Right renal cortex interstitium (tissue), 3 donors: ENCODE data around the gene CTNNA1. TPM values are rescaled to one million over a fixed set of nuclear protein-coding genes. Genes with fewer than 3 reads are reported as not detected.
"Not testable (repeated sequence)": the region's sequence is repeated elsewhere in the genome, so short reads cannot be mapped to it uniquely, and the experiment has no call there.

Source experiments
- DNase-seq, 3 donors: peaks; one replicate each; pipeline ENCODE4 v3.0.0-alpha.2; 2013; ENCODE audit warnings: low read depth in 3 of 3, low spot score in 2 of 3
- polyA plus RNA-seq, 3 donors: library from polyadenylated mRNA; unstranded; fragments of 120-200 nt; gene quantifications; one replicate each; pipeline ENCODE4 v1.2.1, GENCODE V29; 2013; ENCODE audit not compliant: insufficient read length in 3 of 3

Gene CTNNA1
- polyA plus RNA-seq, 3 donors = 380 to 411 (median 404) TPM

- DNase-seq = not testable (repeated sequence)
Measured at GRCh38 chr5:138921362-138921761, 168.1 kb downstream of the CTNNA1 start.

GRCh38 chr5:138922494-138922893 is 169.3 kb downstream of the CTNNA1 start:
- no peak for DNase-seq

- DNase-seq = no peak
Measured at GRCh38 chr5:138925090-138925635, 171.9 kb downstream of the CTNNA1 start.

- DNase-seq = no peak
Measured at GRCh38 chr5:138926257-138926656, 173.0 kb downstream of the CTNNA1 start.

- no peak for DNase-seq
Measured at GRCh38 chr5:138926688-138927448, 173.6 kb downstream of the CTNNA1 start.

GRCh38 chr5:138927544-138927943 is 174.3 kb downstream of the CTNNA1 start:
- DNase-seq = no peak

- no peak for DNase-seq
Measured at GRCh38 chr5:138927979-138928378, 174.8 kb downstream of the CTNNA1 start.

GRCh38 chr5:138929571-138929955 is 176.3 kb downstream of the CTNNA1 start:
- no peak for DNase-seq

- no peak for DNase-seq
Measured at GRCh38 chr5:138930371-138931097, 177.3 kb downstream of the CTNNA1 start.

GRCh38 chr5:138932171-138932810 is 179.1 kb downstream of the CTNNA1 start:
- no peak for DNase-seq

- DNase-seq = no peak
Measured at GRCh38 chr5:138933522-138934290, 180.5 kb downstream of the CTNNA1 start.

GRCh38 chr5:138934971-138935370 is 181.7 kb downstream of the CTNNA1 start:
- no peak for DNase-seq

GRCh38 chr5:138935466-138935865 is 182.2 kb downstream of the CTNNA1 start:
- no peak for DNase-seq

GRCh38 chr5:138936225-138936967 is 183.2 kb downstream of the CTNNA1 start:
- DNase-seq = no peak

- no peak for DNase-seq
Measured at GRCh38 chr5:138936968-138937345, 183.7 kb downstream of the CTNNA1 start.

- no peak for DNase-seq
Measured at GRCh38 chr5:138937392-138938387, 184.5 kb downstream of the CTNNA1 start.

GRCh38 chr5:138938526-138938925 is 185.3 kb downstream of the CTNNA1 start:
- no peak for DNase-seq

GRCh38 chr5:138942066-138942465 is 188.8 kb downstream of the CTNNA1 start:
- DNase-seq = no peak

- no peak for DNase-seq
Measured at GRCh38 chr5:138942861-138943260, 189.6 kb downstream of the CTNNA1 start.
